ENCODE measurements around the gene VIT.

VIT gene

DNA sequence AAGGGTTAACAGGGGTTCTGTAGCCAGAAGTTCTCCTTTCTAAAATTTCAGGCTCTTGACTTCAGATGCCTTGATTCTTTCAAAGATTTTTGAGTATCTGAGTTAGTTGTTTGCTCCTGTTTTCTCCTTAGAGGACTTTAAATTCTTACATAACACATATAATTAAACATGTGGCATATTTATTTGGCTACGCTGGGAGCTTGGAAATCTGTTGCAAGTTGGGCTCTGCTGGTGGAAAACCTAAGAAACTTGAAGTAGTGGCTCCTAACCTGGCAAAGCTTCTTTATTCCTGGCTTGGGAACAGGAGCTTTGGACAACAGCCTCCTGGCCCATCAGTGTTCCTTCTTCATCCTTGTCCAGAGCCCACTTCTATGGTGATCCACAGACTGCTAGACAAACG lies 72.6 kb downstream of the VIT start:
- no peak for DNase-seq (ENCODE audit: low read depth)

DNA sequence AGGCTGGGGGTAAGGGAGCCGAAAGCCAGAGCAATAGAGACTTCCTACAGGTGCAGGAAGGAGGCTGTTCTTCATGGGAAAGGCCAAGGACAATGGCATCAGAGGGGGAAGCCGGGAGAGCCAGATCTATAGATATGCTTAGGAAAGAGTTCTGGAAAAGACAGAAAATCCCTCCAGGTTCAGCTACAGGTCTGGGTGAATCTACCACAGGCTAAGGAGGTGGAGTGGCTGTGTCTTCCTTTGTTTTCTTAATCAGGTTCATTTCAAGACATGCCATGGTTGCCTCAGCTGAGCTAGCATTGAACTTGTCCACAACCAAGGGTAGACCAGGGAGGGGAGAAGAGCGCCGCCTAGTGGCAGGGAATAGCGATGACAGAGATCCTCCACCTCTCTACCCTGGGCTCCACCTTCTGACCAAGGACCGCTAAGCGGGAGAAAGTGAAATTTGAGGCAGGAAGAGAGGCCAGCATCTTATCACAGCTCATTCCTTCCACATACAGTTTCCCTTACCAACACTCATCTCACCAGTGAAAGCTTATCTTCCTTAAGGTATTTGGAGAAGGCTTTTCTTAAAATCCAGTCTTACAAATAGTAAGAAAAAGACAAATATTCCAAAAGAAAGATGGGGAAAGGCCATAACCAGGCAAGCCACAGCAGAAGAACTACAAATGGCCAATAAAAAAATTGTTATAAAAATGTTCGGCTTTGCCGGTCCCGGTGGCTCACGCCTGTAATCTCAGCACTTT lies 74.2 kb downstream of the VIT start:
- peak; percentile 66 for DNase-seq (ENCODE audit: low read depth)

DNA sequence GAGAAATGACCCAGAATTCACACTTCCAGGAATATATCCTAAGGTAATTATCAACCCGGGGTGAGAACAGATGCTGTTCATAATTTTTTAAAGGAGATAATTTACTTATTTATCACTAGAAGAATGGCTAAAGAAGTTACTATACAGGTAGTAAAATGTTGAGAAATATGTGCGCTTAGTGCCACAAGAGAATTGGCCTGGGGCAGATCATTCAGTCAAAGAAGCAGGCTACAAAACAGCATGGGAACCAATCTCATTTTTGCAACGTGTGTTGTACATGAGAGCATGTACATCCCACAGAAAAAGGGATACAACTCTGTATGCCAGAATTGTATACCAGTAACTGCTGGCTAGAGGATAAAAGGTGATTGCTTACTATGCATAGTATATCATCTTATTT lies 75.2 kb downstream of the VIT start:
- DNase-seq (ENCODE audit: low read depth), result no peak

DNA sequence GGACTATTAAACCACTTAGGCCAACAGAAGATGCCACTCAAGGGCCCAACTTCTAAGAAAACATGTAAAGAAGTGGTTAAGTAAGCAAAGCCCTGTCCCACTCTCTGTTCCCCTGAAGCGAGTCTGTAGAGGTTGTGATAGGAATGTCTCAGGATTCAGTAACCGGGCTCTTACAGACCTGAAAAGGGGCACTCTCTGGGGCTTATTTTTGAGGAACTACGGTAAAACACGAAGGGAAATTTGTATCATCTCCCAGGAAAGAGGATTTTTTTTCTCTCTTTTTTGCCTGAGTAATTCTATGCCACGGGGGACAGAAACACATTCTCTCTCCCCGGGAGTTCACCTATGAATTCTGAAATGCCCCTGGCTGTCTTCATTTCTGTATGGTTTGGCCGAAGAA lies 77.4 kb downstream of the VIT start:
- no peak for DNase-seq (ENCODE audit: low read depth)

DNA sequence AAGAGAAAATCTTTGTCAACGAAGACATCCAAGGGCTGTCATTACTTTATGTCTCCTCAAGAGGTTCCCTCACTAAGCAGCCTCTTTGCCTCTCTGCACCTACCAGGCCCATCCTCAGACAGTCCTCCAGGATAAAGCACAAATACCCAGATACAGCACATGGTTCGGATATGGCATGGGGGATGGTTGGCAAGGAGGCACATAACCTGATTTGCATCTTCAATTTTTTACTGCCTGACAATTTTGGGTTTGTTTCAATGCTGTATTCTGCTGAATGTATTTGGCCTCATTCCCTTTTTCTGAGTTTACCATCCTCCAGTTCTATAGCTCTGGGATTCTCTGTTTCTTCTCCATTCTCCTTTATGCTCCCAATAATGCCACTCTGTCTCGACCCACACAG lies 78.8 kb downstream of the VIT start:
- no peak for DNase-seq (ENCODE audit: low read depth)

DNA sequence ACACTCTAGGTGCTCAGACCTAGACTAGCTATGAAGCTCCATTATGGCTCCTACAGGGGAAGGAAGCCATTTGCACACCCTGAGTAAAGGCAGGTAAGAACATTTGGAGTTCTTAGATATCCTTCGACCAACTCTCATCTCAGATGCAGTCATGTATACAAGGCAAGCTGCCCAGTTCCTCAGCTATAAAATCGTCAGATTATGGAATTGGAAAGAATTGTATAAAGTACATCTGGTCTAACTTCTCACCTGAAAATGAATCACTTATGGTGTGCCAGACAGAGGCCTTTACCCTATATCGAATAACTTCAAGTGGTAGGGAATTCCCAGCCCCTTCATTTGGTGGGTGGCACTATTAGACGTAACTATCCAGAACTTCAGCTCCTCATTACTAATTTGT lies 79.3 kb downstream of the VIT start:
- no peak for DNase-seq (ENCODE audit: low read depth)

DNA sequence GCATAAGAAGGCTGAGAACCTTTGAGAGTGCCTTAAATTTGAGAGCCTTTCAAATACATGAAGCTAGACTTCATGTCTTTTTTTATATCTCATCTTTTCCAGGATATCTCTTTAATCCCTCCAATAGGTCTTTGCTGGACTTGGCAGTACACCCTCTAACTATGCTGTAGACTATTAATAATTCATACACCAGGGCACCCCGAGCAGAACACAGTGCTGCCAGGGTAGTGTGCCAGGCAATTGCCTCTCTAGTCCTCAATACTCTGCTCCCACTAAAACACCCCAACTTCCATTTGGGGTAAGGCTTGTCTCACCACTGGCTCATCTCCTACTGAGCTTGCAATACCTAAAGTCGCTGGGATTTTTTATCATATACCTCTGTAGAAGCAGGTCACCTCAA lies 80.8 kb downstream of the VIT start:
- DNase-seq (ENCODE audit: low read depth), result no peak

DNA sequence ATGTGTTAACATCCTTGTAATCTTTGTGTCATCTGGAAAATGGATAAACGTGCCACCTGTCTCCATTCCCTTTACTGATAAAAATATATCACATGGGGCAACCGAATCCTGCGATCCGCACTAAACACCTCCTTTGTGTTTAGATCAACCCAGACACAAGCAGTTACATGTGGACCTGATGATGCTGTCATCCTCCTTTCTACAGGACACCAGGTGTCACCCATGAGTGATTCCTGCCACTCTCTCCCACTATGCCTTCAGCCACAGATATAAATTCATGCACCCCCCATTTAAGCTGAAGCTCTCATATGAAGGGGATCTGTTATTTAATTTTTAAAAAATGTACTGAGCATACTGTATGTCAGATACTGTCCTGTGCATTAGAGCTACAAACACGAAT lies 81.3 kb downstream of the VIT start:
- no peak for DNase-seq (ENCODE audit: low read depth)

DNA sequence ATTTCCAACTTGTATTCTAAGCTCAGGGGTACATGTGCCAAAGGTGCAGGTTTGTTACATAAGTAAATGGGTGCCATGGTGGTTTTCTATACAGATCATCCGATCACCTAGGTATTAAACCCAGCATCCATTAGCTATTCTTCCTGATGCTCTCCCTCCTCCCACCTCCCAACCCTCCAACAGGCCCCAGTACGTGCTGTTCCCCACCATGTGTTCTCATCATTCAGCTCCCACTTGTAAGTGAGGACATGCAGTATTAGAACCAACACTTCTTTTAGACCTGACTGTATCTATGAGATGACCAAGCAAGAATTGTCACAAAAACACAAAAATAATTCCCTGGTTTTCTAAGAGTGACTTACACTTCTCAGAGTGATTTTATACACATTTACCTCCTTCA lies 83.0 kb downstream of the VIT start:
- no peak for DNase-seq (ENCODE audit: low read depth)

DNA sequence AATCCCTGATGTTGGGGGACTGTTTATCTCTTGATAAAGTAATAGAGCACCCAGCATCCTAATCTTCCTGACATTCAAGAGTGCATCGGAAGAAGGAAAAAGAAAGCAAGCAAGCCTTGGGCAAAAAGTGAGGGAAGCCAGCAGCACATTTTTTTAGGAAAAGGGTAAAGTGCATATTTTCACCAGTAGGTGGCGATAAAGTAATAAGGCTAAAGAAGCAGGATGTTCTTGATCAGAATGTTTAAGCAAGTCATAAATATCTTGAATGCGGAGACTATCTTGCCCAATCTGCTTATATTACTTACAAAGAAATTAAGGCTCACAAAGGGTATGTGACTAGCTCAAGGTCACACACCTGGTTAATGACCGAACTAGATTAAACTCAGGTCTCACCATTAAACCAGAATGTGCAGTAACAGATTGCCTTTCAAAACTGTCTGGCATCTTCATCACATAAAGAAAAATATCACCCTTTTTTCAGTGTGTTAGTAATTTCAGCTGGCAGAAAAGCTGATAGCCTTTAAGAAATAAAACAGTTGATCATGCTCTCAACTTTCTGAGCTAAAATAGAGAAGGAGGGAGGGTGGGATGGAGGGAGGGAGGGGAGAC lies 83.8 kb downstream of the VIT start:
- DNase-seq (ENCODE audit: low read depth), result peak; percentile 68

DNA sequence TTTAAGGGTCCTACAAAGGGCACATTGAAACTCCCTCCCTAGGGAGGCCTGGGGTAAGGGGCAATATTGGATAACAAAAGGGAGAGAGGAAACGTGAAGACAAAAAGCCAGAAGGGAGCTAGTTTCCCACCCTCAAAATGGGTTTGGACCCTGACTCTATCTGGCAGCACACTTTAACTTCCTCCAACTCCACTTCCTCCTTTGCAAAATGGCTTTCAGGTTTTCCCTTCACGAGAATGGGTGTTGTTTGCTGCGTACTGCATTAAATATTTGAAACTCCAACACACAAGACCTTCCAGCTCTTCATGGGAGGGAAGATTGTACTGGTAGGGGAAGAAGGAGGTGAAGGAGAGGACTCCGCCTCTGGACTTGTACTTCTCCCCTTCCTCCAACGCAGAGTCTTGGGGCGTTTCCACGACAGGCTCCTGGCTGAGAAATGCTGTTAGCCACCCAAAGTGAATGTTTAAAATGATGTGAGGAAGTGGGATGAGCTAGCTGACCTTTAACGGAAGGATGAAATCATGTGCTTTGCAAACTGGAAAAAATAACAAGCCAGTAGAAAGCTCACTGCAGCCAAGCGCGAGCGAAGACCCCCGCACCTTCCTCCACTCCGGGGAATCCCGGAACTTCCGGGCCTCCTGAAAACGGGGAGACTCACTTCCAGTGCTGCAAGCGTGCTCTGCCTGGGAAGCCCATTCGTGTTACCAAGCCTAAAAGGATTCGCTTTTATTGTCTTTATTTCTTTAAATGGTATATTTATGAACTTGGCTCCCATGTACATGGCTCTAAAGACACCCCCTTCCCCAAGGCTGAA lies 85.6 kb downstream of the VIT start:
- no peak for DNase-seq (ENCODE audit: low read depth)

DNA sequence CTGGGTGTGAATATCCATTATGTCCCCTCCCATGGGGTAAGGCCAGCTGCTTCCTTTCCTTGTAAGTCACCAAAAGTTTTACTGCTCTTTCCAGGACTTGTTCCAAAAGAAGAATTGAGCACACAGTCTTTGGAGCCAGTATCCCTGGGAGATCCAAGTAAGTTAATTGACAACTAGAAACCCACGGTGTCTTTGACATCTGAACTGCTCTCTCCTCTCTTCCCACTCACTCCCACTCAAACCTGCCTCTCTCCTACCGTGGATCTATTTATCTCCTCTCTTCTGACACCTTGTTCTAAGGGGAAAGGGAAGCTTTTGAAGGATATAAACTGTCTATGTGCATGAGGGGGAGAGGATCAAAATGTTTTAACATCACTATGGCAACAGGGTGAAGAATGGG lies 86.7 kb downstream of the VIT start:
- DNase-seq (ENCODE audit: low read depth), result no peak

DNA sequence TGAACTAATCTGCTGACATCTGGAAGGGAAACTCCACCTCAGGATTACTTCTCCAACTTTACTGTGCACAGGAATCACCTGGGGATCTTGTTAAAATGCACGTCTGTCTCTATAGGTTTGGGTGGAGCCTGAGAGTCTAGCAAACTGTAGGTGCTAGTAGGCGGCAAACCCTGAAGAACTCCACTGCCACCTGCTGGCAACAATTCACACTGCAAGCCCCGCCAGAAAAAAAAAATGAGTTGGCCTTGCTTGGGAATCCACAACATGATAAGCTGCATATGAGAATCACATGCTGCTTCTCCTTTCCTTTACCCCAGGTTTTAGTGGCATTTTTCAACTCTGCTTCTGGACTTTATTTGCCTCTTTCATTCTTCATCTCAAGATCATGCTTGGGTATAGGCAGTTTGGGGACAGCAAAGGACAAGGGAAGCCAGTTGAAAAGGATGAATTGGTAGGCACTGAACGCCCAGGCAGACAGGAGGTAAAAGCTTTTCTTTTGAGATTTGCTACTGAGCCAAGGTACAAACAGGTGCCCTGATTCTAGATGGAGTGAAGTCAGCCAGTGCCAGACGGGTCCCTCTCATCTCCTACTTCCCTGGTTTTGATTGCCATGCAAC lies 88.8 kb downstream of the VIT start:
- DNase-seq (ENCODE audit: low read depth), result peak; percentile 61

DNA sequence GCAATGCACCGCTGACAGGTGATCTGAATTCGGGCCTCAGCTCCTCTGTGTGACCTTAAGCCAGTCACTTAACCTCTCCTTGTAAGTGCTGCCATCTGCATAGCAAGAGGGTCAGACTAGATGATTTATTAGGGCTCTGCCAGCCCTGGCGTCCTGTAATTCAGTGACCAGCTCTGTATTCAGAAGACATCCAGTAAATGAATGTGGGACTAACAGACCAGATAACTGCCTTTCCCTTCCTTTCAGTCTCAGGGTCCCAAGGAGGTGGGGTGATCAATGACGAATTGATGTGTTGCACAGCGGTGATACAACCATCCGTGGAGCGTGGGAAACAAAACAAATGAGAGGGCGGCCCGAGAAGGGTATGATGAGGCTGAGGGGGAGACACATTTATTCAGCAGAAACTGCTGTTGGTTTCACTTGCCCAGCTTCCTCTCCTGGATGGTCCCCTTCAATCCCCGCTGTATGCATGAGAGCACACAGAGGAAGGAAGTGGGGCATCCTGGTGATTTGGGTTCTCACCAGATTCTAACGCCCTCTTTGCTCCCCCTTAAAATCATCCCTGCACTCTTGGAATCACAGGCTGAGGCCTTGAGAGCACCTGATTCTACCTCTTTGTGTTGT lies 92.8 kb downstream of the VIT start:
- no peak for DNase-seq (ENCODE audit: low read depth)

DNA sequence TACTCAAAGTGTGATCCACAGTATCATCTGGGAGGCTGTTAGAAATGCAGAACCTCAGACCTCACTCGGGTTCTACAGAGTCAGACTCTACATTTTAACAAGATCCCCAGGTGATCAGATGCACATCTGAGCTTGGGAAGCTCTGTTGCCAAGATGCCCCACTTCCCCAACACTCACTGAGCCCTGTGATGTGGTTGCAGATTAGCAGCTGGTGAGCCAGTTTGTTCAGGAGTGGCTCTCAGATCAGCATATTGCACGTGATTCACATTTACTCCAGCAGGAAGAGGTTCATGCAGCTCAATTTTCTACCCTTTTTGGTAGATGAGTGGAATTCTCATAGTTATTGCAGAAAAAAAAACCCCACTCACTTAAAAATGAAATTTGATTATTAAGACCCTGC lies 96.4 kb downstream of the VIT start:
- DNase-seq (ENCODE audit: low read depth), result no peak

DNA sequence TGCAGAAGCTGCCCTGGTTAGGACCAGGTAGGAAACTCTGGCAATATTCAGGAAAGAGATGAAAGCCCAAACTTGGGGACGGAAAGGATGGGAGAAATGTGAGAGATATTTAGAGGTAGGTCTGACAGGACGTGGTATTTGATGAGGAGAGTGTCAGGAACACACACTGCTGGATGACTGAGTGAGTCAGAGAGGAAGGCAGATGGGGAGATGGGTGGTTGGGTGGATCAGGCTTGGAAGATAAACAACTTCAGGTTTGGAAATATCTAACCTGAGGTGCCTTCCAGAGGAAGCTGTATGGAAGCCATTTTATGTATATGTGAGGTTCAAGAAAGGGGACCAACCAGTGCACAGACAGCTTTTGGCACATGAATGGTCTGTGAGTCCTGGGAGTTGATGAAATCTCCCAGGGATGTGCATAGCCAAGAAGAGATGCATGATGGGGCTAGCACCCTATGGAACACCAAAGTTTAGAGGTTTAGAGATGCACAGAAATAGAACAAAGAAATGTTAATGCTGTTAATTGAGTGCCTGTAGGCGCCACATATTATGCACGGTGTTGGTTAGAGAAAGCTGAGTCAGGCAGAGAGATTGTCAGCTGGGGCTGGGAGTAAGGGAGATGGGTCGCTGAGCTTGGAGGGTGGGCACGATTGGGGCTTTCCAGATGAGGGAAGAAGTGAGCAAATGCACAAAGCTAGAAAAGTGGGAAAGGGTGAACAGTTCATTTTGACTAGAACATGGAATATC lies 101.0 kb downstream of the VIT start:
- DNase-seq (ENCODE audit: low read depth), result peak; percentile 41

DNA sequence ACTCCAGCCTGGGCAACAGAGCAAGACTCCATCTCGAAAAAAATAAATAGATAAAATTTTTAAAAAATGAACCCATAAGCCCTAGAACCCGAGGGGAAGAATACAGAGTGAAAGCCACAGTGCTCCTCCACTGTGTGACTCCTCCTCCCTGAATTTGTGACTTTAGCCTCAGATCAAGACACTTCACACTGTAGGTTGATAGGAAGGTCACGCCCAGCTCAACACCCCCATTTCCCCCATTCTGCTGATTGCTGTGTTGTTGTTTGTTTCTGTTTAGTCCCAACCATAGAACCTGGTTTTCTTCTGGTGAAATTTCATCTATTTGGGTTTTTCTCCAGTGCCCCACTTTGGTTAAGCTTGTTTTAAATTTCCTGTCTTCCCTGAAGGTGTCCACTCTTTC lies 102.2 kb downstream of the VIT start:
- no peak for DNase-seq (ENCODE audit: low read depth)

DNA sequence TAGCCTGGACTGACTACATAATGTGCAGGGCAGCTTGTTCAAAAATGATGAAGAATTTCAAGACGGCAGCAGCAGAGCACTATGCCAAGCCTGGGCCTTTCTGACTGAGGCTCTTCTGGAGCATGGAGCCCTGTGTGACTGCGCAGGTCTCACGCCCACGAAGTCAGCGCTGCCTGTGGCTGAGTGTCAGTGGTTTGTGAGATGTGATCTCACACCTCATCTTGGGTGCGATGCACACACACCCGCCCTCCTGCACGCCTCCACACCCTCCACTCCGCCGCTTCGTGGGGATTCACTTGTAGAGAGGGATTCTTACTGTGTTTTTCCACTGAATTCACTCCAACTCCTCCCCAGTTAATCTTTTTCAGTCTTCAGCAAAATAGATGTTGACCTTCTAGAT lies 103.9 kb downstream of the VIT start:
- no peak for DNase-seq (ENCODE audit: low read depth)

DNA sequence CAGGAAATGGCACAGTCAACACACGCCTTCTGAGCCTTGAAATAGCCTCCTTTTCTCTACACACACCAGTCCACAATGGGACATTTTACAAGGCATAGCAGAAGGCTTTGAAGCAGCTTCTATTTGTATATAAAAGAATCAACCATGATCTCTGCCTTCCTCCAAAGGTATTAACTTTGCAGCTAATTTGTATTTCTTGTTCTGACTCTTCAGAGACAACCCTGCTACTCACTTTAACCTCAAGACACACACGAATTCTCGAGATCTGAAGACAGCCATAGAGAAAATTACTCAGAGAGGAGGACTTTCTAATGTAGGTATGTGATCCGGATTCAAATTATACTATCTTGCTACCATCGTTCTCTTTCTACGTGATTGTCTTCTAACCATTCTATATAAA lies 104.6 kb downstream of the VIT start:
- no peak for DNase-seq (ENCODE audit: low read depth)

DNA sequence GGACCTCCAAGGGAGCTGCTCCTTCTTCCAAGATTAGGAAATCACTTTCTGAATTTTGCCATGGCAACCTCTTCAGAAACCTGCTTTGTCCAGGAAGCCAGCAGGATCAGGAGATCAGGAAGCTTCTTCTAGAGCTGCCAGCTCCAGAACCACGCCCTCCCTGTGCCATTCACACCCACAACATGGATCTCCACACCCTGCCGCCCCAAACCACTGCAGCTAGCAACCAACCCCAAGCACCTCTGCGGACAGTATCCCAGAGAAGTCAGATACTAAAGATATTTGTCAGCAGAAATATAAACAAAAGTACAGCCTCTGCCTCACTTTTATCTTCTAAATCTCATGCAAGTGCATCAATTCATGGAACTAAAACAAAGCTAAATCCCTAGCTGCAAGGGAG lies 106.4 kb downstream of the VIT start:
- no peak for DNase-seq (ENCODE audit: low read depth)

DNA sequence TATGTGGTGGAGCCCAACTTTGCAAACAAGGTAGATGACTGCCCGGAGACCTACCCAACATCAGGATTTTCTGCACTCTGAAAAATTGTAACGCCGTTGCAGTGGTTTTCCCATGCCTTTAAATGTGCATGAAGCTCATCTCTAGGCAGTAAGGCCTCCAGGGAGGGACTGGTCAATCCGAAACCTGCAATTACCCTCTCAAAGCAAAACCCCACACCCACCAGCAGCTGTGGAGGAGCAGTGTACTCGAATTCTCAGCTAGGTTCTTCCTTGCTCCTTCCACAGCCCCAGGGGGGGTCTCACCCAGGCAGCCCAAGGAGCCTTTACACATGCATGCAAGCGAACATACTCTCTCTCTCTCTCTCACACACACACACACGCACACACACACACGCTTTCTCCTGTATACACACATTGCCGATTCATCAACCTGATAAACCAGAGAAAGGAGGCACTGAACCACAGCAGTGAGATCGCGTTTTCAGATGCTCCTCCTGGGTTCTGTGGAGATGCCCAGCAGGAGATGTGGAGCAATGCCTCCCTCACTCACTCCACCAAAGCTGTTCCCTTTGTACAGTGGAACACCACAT lies 109.2 kb downstream of the VIT start:
- DNase-seq (ENCODE audit: low read depth), result no peak

All from iris pigment epithelial cell (primary cell).